ENCODE data around the gene TMEM209.

The TMEM209 gene

DNA sequence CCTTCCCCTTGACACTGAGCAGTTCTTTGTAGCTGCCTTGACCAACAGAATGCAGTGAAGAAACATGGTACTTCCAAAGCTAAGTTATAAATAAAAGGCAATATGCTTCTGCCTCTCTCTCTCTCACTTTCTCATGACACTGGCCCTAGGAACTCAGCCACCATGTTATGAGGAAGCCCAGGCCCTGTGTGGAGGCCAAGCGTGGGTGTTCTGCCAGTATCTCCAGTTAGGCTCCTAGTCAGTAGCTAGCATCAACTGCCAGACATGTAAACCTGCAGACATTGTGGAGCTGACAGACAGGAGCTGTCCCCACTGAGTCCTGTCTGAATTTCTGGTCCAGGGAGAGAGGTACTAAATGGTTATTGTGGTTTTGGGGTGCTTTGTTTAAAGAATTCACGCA, 45.2 kb downstream of the TMEM209 start:
- Histone ChIP-seq H3K9me3 (ENCODE audit: control insufficient read depth in 1 of 2, low read length in 2 of 2) (peaks cover 0 to 11% of the 10 kb centered on the region in 2 donors), H3K27me3 (ENCODE audit: low read depth, low read length) (no peaks in the 10 kb centered on the region), H3K36me3 (ENCODE audit: control insufficient read depth in 1 of 2, insufficient read depth in 2 of 2, low read length in 2 of 2) (peaks cover 18 to 41% of the 10 kb centered on the region in 2 donors), H3K27ac (ENCODE audit: low read length) (no peak overlapping the region), H3K4me1 (ENCODE audit: control insufficient read depth in 1 of 2, insufficient read depth in 2 of 2, low read length in 2 of 2) (no peaks in the 10 kb centered on the region), H3K4me3 (ENCODE audit: low read depth in 1 of 2, low read length in 2 of 2) (no peak overlapping the region)

DNA sequence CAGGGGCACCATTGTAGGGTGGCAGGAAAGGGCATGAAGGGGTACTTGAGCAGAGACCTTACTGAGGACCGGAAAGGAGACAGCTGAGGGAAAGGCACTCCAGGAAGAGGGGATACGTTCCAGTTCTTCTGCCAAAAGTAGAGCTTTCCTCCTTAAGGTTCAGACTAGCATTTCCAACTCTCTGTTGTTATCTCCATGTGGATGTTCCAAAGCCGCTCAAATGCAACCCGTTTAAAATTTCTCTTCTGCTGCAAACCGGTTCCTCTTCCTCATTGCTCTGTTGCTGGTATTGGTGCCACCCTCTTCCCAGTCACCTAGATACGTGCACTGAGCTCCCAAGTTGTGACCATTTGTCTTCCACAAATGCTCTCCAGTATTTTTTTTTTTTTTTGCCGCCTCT, 47.5 kb downstream of the TMEM209 start:
- Histone ChIP-seq H3K27ac (ENCODE audit: low read length) (no peak overlapping the region), H3K27me3 (ENCODE audit: low read depth, low read length) (no peaks in the 10 kb centered on the region), H3K4me3 (ENCODE audit: low read depth in 1 of 2, low read length in 2 of 2) (no peak overlapping the region), H3K9me3 (ENCODE audit: control insufficient read depth in 1 of 2, low read length in 2 of 2) (peaks cover 0 to 11% of the 10 kb centered on the region in 2 donors), H3K36me3 (ENCODE audit: control insufficient read depth in 1 of 2, insufficient read depth in 2 of 2, low read length in 2 of 2) (peaks cover 6 to 31% of the 10 kb centered on the region in 2 donors), H3K4me1 (ENCODE audit: control insufficient read depth in 1 of 2, insufficient read depth in 2 of 2, low read length in 2 of 2) (no peaks in the 10 kb centered on the region)

DNA sequence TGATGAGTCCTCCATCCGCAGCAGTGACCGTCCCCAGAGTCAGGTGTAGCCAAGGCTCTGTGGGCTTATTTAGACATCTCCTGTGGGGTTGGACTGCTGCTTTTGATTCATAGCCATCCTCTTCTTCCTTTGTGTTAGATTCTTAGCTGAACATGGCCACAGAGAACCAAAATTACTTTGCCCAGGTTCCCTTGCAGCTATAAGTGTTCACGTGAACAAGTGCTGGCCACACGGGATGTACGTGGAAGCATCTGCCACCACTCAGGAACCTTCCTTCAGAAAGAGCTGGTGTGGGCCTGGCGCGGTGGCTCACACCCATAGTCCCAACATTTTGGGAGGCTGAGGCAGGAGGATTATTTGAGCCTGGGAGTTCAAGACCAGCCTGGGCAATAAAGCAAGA, 49.1 kb downstream of the TMEM209 start:
- H3K27me3 ChIP-seq (ENCODE audit: low read depth, low read length), result no peaks in the 10 kb centered on the region
- no peak overlapping the region for H3K4me3 ChIP-seq (ENCODE audit: low read depth in 1 of 2, low read length in 2 of 2)
- H3K27ac ChIP-seq (ENCODE audit: low read length), result no peak overlapping the region
- H3K36me3 ChIP-seq (ENCODE audit: control insufficient read depth in 1 of 2, insufficient read depth in 2 of 2, low read length in 2 of 2), result peaks cover 0 to 20% of the 10 kb centered on the region in 2 donors
- H3K4me1 ChIP-seq (ENCODE audit: control insufficient read depth in 1 of 2, insufficient read depth in 2 of 2, low read length in 2 of 2), result no peaks in the 10 kb centered on the region
- peaks cover 0 to 11% of the 10 kb centered on the region in 2 donors for H3K9me3 ChIP-seq (ENCODE audit: control insufficient read depth in 1 of 2, low read length in 2 of 2)

DNA sequence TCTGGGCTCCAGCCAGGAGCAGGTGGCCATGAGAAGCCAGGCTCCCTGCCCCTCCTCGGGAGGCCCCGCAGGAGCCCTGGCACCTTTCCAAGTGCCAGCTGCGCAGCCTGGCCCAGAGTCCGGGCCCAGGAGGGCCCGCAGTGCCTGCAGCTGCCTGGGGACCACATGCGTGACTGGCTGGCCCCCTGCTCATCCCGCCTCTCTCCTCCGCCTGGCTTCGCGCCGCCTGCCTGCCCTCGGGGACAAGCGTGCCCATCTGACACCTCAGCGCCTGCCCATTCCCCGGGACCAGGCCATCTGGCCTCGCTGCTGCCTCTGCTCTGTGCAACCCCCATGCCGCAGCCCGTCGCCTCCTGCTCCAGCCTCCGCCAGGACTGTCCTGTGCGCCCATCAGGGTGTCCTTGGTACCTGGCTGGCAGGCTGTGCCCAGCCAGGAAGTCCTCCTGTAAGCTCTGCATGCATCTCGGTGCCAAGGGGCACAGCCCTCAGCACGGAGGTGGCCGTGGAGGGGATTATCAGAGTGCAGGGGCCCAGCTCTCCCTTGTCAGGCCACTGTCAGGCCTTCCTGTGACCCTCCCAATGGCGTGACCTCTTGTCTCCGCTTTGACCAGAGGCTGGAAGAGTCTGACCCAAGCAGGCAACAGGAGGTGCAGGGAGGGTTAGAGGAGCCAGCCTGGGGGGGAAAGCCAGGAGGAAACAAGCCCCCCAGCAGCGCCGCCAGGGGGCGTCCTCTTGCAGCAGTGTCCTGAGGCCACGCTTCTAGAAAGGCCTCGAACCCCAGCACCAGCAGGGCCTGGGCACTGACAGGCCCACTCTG, 50.5 kb downstream of the TMEM209 start:
- Histone ChIP-seq H3K27ac (ENCODE audit: low read length) (no peak overlapping the region), H3K9me3 (ENCODE audit: control insufficient read depth in 1 of 2, low read length in 2 of 2) (peaks cover 0 to 5% of the 10 kb centered on the region in 2 donors), H3K4me1 (ENCODE audit: control insufficient read depth in 1 of 2, insufficient read depth in 2 of 2, low read length in 2 of 2) (no peaks in the 10 kb centered on the region), H3K27me3 (ENCODE audit: low read depth, low read length) (no peaks in the 10 kb centered on the region), H3K36me3 (ENCODE audit: control insufficient read depth in 1 of 2, insufficient read depth in 2 of 2, low read length in 2 of 2) (peaks cover 0 to 10% of the 10 kb centered on the region in 2 donors), H3K4me3 (ENCODE audit: low read depth in 1 of 2, low read length in 2 of 2) (no peak overlapping the region)

DNA sequence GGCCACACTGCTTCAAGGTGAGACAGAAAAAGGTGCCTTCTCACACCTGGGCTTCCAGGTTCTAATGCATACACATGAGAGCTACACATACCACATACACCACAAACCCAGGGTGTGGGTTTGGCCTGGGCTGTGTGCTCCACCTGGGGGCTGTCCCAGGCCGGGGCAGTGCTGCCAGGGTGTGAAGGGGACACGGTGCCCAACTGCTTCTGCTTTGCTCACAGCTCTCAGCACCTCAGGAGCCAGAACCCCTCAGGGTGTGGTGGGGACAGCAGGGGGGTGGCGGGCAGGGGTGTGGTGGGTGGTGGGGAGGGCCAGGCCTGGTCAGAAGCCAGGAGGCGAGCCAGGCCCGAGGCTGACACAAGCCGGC, 51.1 kb downstream of the TMEM209 start:
- H3K27ac ChIP-seq (ENCODE audit: low read length), result no peak overlapping the region
- peaks cover 0 to 8% of the 10 kb centered on the region in 2 donors for H3K36me3 ChIP-seq (ENCODE audit: control insufficient read depth in 1 of 2, insufficient read depth in 2 of 2, low read length in 2 of 2)
- no peaks in the 10 kb centered on the region for H3K4me1 ChIP-seq (ENCODE audit: control insufficient read depth in 1 of 2, insufficient read depth in 2 of 2, low read length in 2 of 2)
- no peak overlapping the region for H3K4me3 ChIP-seq (ENCODE audit: low read depth in 1 of 2, low read length in 2 of 2)
- H3K9me3 ChIP-seq (ENCODE audit: control insufficient read depth in 1 of 2, low read length in 2 of 2), result peaks cover 0 to 5% of the 10 kb centered on the region in 2 donors
- H3K27me3 ChIP-seq (ENCODE audit: low read depth, low read length), result no peaks in the 10 kb centered on the region

DNA sequence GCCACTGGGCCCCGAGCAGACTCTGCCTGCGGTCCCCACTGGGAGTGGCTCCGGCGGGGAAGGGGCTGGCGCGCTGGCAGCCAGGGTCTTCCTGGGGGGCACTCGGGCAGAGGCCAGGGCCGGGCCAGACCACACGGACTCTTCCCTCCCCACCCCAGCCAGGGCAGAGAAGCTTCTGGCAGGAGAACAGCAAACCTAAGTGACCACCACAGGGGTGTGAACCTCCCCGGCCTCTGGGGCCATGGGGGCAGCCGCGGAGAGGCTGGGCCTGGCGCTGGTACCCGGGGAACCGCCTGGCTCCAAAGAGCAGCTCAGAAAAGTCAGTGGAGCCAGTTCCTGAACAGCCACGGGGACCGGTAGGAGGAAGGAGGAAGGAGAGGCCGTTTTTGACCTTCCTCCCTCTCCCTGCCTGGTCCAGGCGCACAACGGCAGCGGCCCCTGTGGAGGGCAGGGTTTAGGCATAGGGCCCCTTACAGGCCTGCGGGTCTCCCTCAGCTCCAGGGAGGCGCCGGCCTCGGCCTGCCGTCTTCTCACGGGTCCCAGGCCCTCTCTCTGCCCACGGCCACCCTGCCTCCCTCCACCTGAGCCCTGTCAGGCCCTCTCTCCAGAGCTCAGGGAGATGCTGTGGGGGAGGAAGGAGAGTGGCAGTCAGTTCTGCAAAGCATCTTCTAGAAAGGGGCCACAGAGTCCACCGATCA, 51.8 kb downstream of the TMEM209 start:
- H3K27ac ChIP-seq (ENCODE audit: low read length), result no peak overlapping the region
- no peaks in the 10 kb centered on the region for H3K27me3 ChIP-seq (ENCODE audit: low read depth, low read length)
- H3K36me3 ChIP-seq (ENCODE audit: control insufficient read depth in 1 of 2, insufficient read depth in 2 of 2, low read length in 2 of 2), result peaks cover 0 to 8% of the 10 kb centered on the region in 2 donors
- H3K4me3 ChIP-seq (ENCODE audit: low read depth in 1 of 2, low read length in 2 of 2), result no peak overlapping the region
- peaks cover 0 to 5% of the 10 kb centered on the region in 2 donors for H3K9me3 ChIP-seq (ENCODE audit: control insufficient read depth in 1 of 2, low read length in 2 of 2)
- H3K4me1 ChIP-seq (ENCODE audit: control insufficient read depth in 1 of 2, insufficient read depth in 2 of 2, low read length in 2 of 2), result no peaks in the 10 kb centered on the region

DNA sequence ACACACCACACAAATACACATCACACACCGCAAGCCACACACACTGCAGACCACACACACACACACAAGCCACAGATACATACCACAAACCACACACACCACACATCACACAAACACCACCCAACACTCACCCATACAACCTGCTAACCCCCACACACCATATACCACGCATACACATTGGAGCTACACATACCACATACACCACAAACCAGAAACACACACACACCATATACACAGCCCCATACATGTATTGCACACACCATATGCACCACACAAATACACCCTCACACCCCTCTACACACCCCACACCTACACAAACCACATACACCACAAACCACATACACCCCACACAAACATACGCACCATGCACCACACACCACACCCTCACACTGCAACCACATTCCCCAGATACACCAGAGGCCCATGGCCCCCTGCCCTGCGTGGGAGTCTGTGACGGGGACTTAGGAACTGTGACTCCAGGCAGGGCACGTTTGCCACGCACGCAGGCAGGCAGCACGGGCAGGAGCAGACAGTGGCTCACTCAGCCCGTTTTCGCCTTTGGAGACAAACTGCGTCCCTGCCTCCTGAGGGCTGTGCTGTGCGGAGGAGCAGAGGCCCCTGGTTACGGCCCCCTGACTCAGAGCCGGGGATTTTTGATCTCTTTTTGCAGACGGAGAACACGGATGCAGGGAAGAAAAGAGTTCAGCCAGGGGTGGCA, 52.6 kb downstream of the TMEM209 start:
- Histone ChIP-seq H3K9me3 (ENCODE audit: control insufficient read depth in 1 of 2, low read length in 2 of 2) (peaks cover 0 to 5% of the 10 kb centered on the region in 2 donors), H3K27me3 (ENCODE audit: low read depth, low read length) (no peaks in the 10 kb centered on the region), H3K27ac (ENCODE audit: low read length) (no peak overlapping the region), H3K4me1 (ENCODE audit: control insufficient read depth in 1 of 2, insufficient read depth in 2 of 2, low read length in 2 of 2) (no peaks in the 10 kb centered on the region), H3K36me3 (ENCODE audit: control insufficient read depth in 1 of 2, insufficient read depth in 2 of 2, low read length in 2 of 2) (peaks cover 0 to 4% of the 10 kb centered on the region in 2 donors), H3K4me3 (ENCODE audit: low read depth in 1 of 2, low read length in 2 of 2) (no peak overlapping the region)

DNA sequence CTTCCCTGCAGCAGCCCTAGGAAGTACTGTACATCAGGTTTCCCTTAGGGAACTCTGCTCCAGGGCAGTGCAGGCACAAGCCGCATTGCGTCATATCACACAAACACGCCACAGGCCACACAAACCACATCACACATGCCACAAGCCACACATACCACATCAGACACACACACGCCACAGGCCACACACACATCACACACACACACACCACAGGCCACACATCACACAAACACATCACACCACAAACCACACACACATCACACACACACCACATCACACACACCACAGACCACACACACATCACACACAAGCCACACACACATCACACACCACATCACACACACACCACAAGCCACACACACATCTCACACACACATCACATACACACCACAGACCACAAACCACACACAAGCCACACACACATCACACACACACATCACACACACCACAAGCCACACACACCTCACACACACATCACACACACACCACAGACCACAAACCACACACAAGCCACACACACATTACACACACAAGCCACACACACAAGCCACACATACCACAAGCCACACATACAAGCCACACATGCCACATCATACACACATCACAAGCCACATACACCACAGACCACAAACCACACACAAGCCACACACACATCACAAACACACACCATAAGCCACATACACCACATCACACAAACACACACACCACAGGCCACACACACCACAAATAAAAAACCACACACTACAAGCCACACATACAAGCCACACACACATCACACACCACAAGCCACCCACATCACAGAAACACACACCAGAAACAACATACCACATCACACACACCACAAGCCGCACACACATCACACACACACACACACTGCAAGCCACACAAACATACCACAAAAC, 53.4 kb downstream of the TMEM209 start:
- Histone ChIP-seq H3K27me3 (ENCODE audit: low read depth, low read length) (no peaks in the 10 kb centered on the region), H3K4me1 (ENCODE audit: control insufficient read depth in 1 of 2, insufficient read depth in 2 of 2, low read length in 2 of 2) (no peaks in the 10 kb centered on the region), H3K9me3 (ENCODE audit: control insufficient read depth in 1 of 2, low read length in 2 of 2) (peaks cover 0 to 5% of the 10 kb centered on the region in 2 donors), H3K27ac (ENCODE audit: low read length) (no peak overlapping the region), H3K36me3 (ENCODE audit: control insufficient read depth in 1 of 2, insufficient read depth in 2 of 2, low read length in 2 of 2) (no peaks in the 10 kb centered on the region), H3K4me3 (ENCODE audit: low read depth in 1 of 2, low read length in 2 of 2) (no peak overlapping the region)

DNA sequence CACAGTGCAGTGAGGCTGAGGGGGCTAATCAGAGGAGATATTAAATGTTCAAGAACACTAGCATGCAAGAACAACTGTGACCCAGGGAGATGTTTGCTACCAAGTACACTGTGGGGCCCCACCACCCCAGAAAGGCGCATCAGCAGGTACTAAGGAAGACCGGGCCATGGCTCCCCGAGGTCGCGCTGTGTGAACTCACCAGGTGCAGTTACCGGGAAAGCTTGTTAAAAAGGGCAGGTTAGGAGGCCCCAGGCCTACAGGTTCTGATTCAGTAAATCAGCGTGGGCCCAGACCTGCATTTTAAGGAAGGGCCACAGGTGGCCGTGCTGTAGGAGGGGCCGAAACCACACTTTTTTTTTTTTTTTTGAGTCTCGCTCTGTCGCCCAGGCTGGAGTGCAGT, 54.6 kb downstream of the TMEM209 start:
- Histone ChIP-seq H3K4me1 (ENCODE audit: control insufficient read depth in 1 of 2, insufficient read depth in 2 of 2, low read length in 2 of 2) (no peaks in the 10 kb centered on the region), H3K27ac (ENCODE audit: low read length) (no peak overlapping the region), H3K9me3 (ENCODE audit: control insufficient read depth in 1 of 2, low read length in 2 of 2) (no peaks in the 10 kb centered on the region), H3K4me3 (ENCODE audit: low read depth in 1 of 2, low read length in 2 of 2) (no peak overlapping the region), H3K27me3 (ENCODE audit: low read depth, low read length) (no peaks in the 10 kb centered on the region), H3K36me3 (ENCODE audit: control insufficient read depth in 1 of 2, insufficient read depth in 2 of 2, low read length in 2 of 2) (no peaks in the 10 kb centered on the region)

DNA sequence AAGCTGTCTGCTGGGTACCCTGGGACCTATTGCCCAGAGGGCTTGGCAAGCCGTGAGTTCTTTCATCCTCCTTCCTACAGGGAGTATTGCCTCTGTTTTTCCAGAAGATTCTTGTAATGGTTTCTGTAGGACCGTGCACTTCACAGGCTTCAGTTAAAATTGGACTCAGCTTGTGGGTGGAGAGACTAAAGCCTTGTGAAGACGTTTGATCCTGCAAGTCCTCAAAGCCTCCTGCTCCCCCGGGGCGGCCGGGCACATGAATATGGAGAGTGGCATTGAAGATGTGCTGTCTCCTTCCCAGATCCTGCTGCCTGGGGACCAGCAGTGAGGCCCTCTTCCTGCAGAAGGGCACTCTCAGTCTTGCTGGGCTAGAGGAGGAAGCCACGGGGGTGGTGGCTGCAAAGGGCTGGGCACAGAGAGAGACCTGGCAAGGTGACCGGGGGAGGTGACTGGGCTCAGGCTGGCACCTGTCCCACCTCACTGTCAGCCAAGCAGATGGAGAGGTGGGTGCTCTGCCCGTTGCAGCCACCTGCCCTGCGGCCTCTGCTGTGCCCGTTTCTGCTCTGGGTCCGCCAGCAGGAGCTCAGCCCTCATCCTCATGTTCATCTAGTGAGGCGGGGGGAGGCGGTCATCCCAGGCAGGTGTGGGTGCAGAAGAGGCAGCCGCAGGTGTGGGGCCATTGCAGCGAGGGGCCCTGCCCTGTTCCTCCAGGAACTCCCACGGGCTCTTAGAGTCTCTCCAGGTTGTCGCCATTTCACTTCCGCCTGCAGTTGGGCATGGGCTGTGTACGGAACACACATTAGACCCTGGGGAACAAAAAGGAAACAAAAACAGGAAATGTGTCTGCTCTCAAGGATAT, 55.7 kb downstream of the TMEM209 start:
- Histone ChIP-seq H3K27me3 (ENCODE audit: low read depth, low read length) (no peaks in the 10 kb centered on the region), H3K4me3 (ENCODE audit: low read depth in 1 of 2, low read length in 2 of 2) (no peak overlapping the region), H3K4me1 (ENCODE audit: control insufficient read depth in 1 of 2, insufficient read depth in 2 of 2, low read length in 2 of 2) (no peaks in the 10 kb centered on the region), H3K36me3 (ENCODE audit: control insufficient read depth in 1 of 2, insufficient read depth in 2 of 2, low read length in 2 of 2) (no peaks in the 10 kb centered on the region), H3K27ac (ENCODE audit: low read length) (no peak overlapping the region), H3K9me3 (ENCODE audit: control insufficient read depth in 1 of 2, low read length in 2 of 2) (no peaks in the 10 kb centered on the region)
